Stimulated activated CD8-positive, alpha-beta memory T cell treated with anti-CD3 and anti-CD28 coated beads, Interleukin-15, amount 100 ng/mL, for 24 hours (primary cell): ENCODE data around the gene SYVN1.
A peak's percentile ranks its signal among the peaks of the same experiment; 100 is the strongest.

Source experiments
- DNase-seq: peaks from one replicate; pipeline ENCODE4 v3.0.0-alpha.2; 2020; ENCODE audit warnings: low read depth

SYVN1 gene

DNA sequence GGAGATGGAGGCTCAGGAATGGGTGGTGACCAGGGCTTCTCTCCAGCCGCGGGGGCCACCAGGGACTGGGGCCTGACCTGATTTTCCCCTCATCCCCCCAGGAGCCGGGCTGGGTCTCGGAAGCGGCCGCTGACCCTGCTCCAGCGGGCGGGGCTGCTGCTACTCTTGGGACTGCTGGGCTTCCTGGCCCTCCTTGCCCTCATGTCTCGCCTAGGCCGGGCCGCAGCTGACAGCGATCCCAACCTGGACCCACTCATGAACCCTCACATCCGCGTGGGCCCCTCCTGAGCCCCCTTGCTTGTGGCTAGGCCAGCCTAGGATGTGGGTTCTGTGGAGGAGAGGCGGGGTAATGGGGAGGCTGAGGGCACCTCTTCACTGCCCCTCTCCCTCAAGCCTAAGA, 46.5 kb downstream of the SYVN1 start:
- DNase-seq, result no peak

DNA sequence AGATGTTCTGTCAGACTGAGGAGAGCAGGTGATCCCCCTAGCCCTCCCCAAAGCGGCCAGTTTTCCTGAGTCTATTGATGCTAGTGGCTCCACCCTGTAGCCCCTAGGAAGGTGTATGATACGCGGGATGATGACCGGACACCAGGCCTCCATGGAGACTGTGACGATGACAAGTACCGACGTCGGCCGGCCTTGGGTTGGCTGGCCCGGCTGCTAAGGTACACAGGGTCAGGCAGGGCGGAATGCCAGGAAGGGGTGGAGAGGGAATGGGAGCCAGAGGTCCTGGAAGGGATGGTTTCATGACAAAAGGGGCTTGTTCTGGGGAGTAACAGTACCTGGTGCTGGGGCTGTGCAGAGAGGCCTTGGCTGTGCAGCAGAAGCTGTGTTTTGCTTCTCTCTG, 47.1 kb downstream of the SYVN1 start:
- DNase-seq, result no peak

DNA sequence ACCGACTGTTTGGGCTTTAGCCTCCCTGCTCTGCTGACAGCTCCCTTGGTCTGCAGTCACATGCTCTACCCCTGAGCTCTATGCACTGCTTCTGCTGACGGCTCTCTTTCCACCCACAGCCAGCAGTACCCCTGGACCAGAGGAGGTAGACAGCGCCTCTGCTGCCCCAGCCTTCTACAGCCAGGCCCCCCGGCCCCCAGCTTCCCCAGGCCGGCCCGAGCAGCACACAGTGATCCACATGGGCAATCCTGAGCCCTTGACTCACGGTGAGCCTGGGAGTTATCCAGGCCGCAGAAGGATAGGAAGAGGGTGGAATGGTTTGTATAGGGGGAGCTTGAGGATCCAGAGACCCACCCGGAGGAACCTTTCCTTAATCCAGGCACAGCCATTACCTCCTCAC, 47.5 kb downstream of the SYVN1 start:
- no peak for DNase-seq

GRCh38 chr11:65085446-65085845, 48.9 kb downstream of the SYVN1 start:
- DNase-seq, result no peak

- DNase-seq, result no peak
Measured at GRCh38 chr11:65084598-65085375, 49.5 kb downstream of the SYVN1 start.

- peak; percentile 97 for DNase-seq
Measured at GRCh38 chr11:65083834-65084597, 50.3 kb downstream of the SYVN1 start, which contains the start of the genes CDCA5 and ZFPL1. Gene CDCA5, minus strand, starts transcription at chr11:65084040. Its CDS starts 62 bp downstream, at chr11:65083978. Gene ZFPL1, plus strand, starts transcription at chr11:65084222. Its CDS starts 477 bp downstream, at chr11:65084699.

DNA sequence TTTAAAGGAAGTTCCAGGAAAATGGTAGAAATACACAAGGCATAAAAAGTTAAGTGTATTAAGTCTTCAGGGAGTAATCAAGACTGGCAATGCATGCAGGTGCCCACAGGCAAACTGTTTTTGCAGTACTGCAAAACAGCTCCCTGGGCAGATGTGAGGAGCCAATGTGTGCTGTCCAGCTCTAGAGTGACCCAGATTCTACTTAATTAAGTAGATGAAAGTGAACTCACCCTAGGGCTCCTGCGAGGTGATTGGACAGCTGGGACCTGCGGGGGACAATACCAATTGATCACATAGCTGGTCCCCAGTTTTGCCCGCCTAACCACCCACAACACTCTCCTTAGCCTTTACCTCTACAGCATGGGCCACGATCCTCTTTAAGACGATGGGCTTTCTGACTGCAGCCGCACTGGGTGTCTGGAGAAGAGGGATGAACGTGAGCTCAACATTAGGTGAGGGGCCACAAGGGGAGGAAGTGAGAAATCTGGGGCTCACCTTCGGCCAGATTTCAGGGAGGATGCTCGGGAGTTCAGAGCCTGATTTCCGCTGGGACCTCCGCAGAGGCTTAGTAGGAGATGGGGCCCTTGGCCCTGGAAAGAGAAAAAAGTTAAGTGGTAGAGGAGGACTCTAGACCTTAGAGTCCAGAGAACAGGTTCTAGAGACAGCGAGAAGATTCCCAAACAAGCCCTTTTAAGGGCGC, 51.0 kb downstream of the SYVN1 start:
- no peak for DNase-seq

GRCh38 chr11:65078786-65079342, 55.5 kb downstream of the SYVN1 start:
- no peak for DNase-seq

DNA sequence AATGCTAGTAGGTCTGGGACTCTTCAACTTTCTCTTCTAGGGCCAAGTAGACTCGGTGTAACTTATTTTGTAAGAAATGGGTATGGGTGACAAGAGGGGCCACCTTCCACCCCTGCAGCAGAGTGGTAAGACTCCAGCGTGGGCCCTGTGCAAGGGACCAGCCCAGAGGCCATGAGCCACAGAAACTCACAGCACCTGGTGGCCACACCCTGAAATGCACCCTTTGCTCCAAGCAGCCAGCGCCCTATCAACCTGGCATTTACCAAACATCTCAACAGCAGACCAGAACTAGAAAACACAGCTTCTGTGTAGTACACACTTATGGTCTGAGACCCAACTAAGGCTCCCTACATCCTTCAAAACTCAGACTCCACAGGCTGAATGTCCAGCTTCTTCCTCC, 56.2 kb downstream of the SYVN1 start:
- DNase-seq, result peak; percentile 23

DNA sequence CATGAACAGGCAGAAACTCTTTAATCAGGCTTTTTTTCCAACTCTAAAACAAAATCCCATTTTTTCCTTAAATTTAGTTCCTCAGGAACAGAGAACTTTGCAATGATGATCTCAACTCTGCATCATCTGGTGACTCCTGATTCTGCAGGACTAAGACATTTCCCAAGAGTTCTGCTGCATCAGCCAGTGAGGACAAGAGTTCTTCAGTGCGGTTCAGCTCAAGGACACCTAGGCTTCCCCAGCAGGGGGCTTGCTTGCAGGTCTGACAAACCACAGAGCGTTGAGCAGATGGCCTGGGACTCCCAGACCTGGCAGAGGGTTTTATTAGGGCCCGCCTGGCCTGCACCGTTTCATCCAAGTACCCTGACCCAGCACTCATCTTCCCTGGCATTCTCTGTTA, 56.9 kb downstream of the SYVN1 start:
- no peak for DNase-seq
